ENCODE results near the gene MZB1. TPM values are rescaled to one million over a fixed set of nuclear protein-coding genes. Genes with fewer than 3 reads are reported as not detected.

Gene MZB1
- polyA plus RNA-seq, 2 of the 4 experiments (the other 2 are of a cell fraction), result 0.09 TPM; not detected in 1

GRCh38 chr5:139406963-139407362 lies 17.2 kb upstream of the MZB1 start (continued):
- TF ChIP-seq REST (IDR thresholded peaks at IDR 0.05) (no peak), KDM1A (IDR thresholded peaks at IDR 0.05; ENCODE audit: low read depth) (no peak), EP300 (IDR thresholded peaks at IDR 0.05) (no peak), SMC3 (IDR thresholded peaks at IDR 0.05) (no peak), USF2 (IDR thresholded peaks at IDR 0.05) (no peak), POLR2AphosphoS2 (conservative IDR thresholded peaks at IDR 0.05; ENCODE audit: low read length) (no peak), MAFK (IDR thresholded peaks at IDR 0.05; ENCODE audit: partially characterized antibody) (no peak), TFCP2L1 (CRISPR knock-in tag; IDR thresholded peaks at IDR 0.05) (no peak)

- Histone ChIP-seq H3K4me3 (peak overlapping the region; percentile 45), H3K9me3 (no peaks in the 10 kb centered on the region), H3K27ac (peak overlapping the region; percentile 86 to 91), H3K4me2 (peak overlapping the region; percentile 71), H3K4me1 (peaks cover 12% of the 10 kb centered on the region)
- no peak; a peak in 1 of 6 replicates for ATAC-seq
- DNase-seq (ENCODE audit: low read depth in 1 of 2, low spot score in 1 of 2), result no peak
- 75% methylated on average over 5 of the region's 5 CpGs for WGBS (ENCODE audit: missing lambda C conversion rate)
- POLR2A ChIA-PET, result interaction anchor here (1.0 kb wide), 1 partner anchor 110 kb away, joined by 5 read pairs; no protein-coding TSS in a partner anchor
- CTCF ChIA-PET, result interaction anchor here (6.1 kb wide), 1 partner anchor 18 kb away, joined by 48 read pairs; no protein-coding TSS in a partner anchor
- no peak for FAIRE-seq
- no peak for TF ChIP-seq TFCP2L1 (CRISPR knock-in tag; IDR thresholded peaks at IDR 0.05)
- TF ChIP-seq ZNF302 (CRISPR knock-in tag; IDR thresholded peaks at IDR 0.05), result no peak
- TF ChIP-seq CHD4 (IDR thresholded peaks at IDR 0.05; ENCODE audit: borderline replicate concordance), result no peak
- TF ChIP-seq GATA3 (IDR thresholded peaks at IDR 0.05; ENCODE audit: borderline replicate concordance), result no peak
- TF ChIP-seq CHD2 (IDR thresholded peaks at IDR 0.05; ENCODE audit: low read length, partially characterized antibody), result no peak
- no peak for TF ChIP-seq RNF2 (IDR thresholded peaks at IDR 0.05; ENCODE audit: borderline replicate concordance, low read depth)
- TF ChIP-seq ZC3H11A (IDR thresholded peaks at IDR 0.05), result no peak
These were observed 14.7 kb upstream of the MZB1 start for GRCh38 chr5:139404484-139404840.

- Histone ChIP-seq H3K9me3 (no peaks in the 10 kb centered on the region), H3K4me3 (peak within 1 kb of the TSS; percentile 45), H3K4me1 (peaks cover 12% of the 10 kb centered on the region), H3K4me2 (peak within 1 kb of the TSS; percentile 71), H3K27ac (peak within 1 kb of the TSS; percentile 86 to 91)
- TF ChIP-seq HDAC2 (IDR thresholded peaks at IDR 0.05) (no peak), FOSB (CRISPR knock-in tag; IDR thresholded peaks at IDR 0.05) (no peak), POLR2A (IDR thresholded peaks at IDR 0.05; ENCODE audit: low read length) (peak; percentile 36), CHD2 (IDR thresholded peaks at IDR 0.05; ENCODE audit: low read length, partially characterized antibody) (peak; percentile 21), MAX (IDR thresholded peaks at IDR 0.05) (peak; percentile 78), NFE2L2 (conservative IDR thresholded peaks at IDR 0.05; ENCODE audit: low read length) (no peak), FOSL2 (IDR thresholded peaks at IDR 0.05) (no peak), FOSL2 (CRISPR knock-in tag; IDR thresholded peaks at IDR 0.05) (0 out of 2 replicates have a peak, but pooled peaks have one; percentile 2), ZNF302 (CRISPR knock-in tag; IDR thresholded peaks at IDR 0.05) (no peak), BCL3 (IDR thresholded peaks at IDR 0.05) (0 out of 3 replicates have a peak, but pooled peaks have one; percentile 21), E2F6 (IDR thresholded peaks at IDR 0.05; ENCODE audit: borderline replicate concordance, low read depth) (0 out of 2 replicates have a peak, but pooled peaks have one; percentile 19), CBX8 (IDR thresholded peaks at IDR 0.05) (no peak), JUN (IDR thresholded peaks at IDR 0.05) (peak in 1 of 2 experiments; percentile 47; a peak in 1 of 5 replicates), PHF8 (IDR thresholded peaks at IDR 0.05; ENCODE audit: borderline replicate concordance, low read depth) (peak; percentile 59), MYC (IDR thresholded peaks at IDR 0.05; ENCODE audit: borderline replicate concordance, low read length) (peak; percentile 69), ZFP36 (IDR thresholded peaks at IDR 0.05; ENCODE audit: borderline replicate concordance, partially characterized antibody) (no peak)
- WGBS (ENCODE audit: missing lambda C conversion rate), result 2% methylated on average over 21 of the region's 41 CpGs
- DNase-seq (ENCODE audit: low read depth in 1 of 2, low spot score in 1 of 2) (peak; percentile 96 to 97), FAIRE-seq (no peak), ATAC-seq (peak; percentile 89 to 95)
- CTCF ChIA-PET, result interaction anchor here (1.1 to 6.1 kb wide), 3 partner anchors 12 to 62 kb away, joined by 3 to 48 read pairs (median 16); partner anchors contain the start of gene PAIP2
- POLR2A ChIA-PET, result interaction anchor here (1.0 kb wide), 2 partner anchors 36 to 110 kb away, joined by 4 to 5 read pairs; partner anchors contain the start of gene DNAJC18
These were observed 14.2 kb upstream of the MZB1 start, which contains the start of gene SPATA24 for GRCh38 chr5:139403787-139404483. Gene SPATA24, minus strand, starts transcription at chr5:139404089. Its CDS starts 29 bp downstream, at chr5:139404060.
